Activated gamma-delta T cell (primary cell): ENCODE data around the gene SLC16A5.
"Not testable (repeated sequence)": the region's sequence is repeated elsewhere in the genome, so short reads cannot be mapped to it uniquely, and the experiment has no call there.

ENCODE experiments used
- DNase-seq: peaks from one replicate; lab custom pipeline; 2025; lab: John Stamatoyannopoulos, UW
- total RNA-seq, 2 donors: gene quantifications; one replicate each; lab custom pipeline; 2026; lab: John Stamatoyannopoulos, UW

Gene SLC16A5
- 6.8 to 9.1 reads per million in 2 donors for total RNA-seq

GRCh38 chr17:75087558-75088453 lies at the start of gene SLC16A5:
Gene SLC16A5 (plus strand): TSS chr17:75087954. CDS start chr17:75093637, 5,683 bp downstream.
- DNase-seq: no peak

- DNase-seq: no peak
Measured at GRCh38 chr17:75039238-75039637, 48.5 kb upstream of the SLC16A5 start.

GRCh38 chr17:75041656-75042280 lies 46.0 kb upstream of the SLC16A5 start:
- no peak for DNase-seq

- not testable (repeated sequence) for DNase-seq
Measured at GRCh38 chr17:75043789-75044188, 44.0 kb upstream of the SLC16A5 start.

GRCh38 chr17:75044716-75045115 lies 43.0 kb upstream of the SLC16A5 start:
- DNase-seq: no peak

GRCh38 chr17:75045946-75046406 lies 41.8 kb upstream of the SLC16A5 start:
- not testable (repeated sequence) for DNase-seq

GRCh38 chr17:75046407-75047289 lies 41.1 kb upstream of the SLC16A5 start, which contains the start of the genes ATP5PD and KCTD2:
Gene ATP5PD (minus strand): TSS chr17:75046969. CDS start chr17:75042650, 4,319 bp downstream.
Gene KCTD2 (plus strand): TSS chr17:75047225. CDS start chr17:75047251, 26 bp downstream.
- DNase-seq: peak; percentile 87

GRCh38 chr17:75047398-75048098 lies 40.2 kb upstream of the SLC16A5 start:
- DNase-seq: no peak

- no peak for DNase-seq
Measured at GRCh38 chr17:75048249-75048878, 39.4 kb upstream of the SLC16A5 start.

- no peak for DNase-seq
Measured at GRCh38 chr17:75049057-75049456, 38.7 kb upstream of the SLC16A5 start.

- DNase-seq: no peak
Measured at GRCh38 chr17:75049706-75050105, 38.0 kb upstream of the SLC16A5 start.

GRCh38 chr17:75051941-75052340 lies 35.8 kb upstream of the SLC16A5 start:
- no peak for DNase-seq

- DNase-seq: no peak
Measured at GRCh38 chr17:75059369-75060345, 28.1 kb upstream of the SLC16A5 start.

- DNase-seq: no peak
Measured at GRCh38 chr17:75060434-75061054, 27.2 kb upstream of the SLC16A5 start.

GRCh38 chr17:75061055-75061438 lies 26.7 kb upstream of the SLC16A5 start:
- no peak for DNase-seq

- DNase-seq: no peak
Measured at GRCh38 chr17:75061618-75062017, 26.1 kb upstream of the SLC16A5 start.

GRCh38 chr17:75063201-75063600 lies 24.6 kb upstream of the SLC16A5 start:
- DNase-seq: no peak

- DNase-seq: no peak
Measured at GRCh38 chr17:75063626-75064025, 24.1 kb upstream of the SLC16A5 start.

- DNase-seq: no peak
Measured at GRCh38 chr17:75064040-75064439, 23.7 kb upstream of the SLC16A5 start.
